ENCODE measurements around the gene PDE6D. TPM values are rescaled to one million over a fixed set of nuclear protein-coding genes. Genes with fewer than 3 reads are reported as not detected.

PDE6D gene
- total and polyA plus RNA-seq, 2 of the 13 experiments (the other 11 are each of a cell fraction or from before 2014, with no cell fraction given), result 14.1 to 23.2 TPM

DNA sequence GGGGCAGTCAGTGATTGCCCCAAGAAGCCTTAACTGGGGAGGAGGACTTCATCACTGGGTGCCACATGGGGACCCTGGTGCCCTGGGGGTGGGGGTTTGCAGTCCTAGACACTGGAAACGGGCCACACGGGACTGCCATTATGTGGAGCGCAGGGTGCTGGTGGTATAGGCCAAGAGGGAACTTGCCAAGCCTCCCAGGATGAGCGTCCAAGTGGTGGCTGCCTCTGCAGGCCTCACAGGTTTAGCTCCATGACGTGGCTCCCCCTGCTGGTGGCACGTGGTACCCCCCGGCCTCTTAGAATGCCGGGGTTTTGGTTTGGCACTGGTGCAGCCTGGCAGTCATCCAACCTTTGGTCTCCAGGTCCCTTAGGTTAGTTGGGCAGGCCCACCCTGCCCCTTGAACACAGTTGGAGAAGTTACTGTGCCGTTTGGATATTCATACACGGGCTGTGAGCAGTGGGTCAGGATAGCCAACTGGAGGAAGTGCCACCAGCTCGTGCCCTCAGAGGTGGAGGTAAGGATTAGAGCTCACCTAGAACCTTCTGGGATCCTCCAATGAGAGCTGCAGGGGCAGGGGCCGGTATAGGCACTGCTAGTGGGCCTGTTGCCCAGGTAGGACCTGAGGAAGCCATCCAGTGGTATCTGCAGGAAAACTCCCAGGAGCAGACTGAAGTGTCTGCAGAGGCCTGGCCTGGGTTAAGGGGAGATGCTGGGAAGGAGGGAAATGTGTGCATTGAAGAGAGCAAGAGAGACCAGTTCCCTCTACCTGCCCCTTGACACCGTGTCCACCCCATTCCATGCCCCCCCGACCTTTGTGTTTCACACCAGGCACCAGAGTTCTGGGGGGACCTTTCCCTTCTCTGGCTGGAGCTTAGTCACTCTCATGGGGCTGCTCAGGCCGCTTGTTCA is 67.1 kb downstream of the PDE6D start (continued):
- TF ChIP-seq, protein P1, sequence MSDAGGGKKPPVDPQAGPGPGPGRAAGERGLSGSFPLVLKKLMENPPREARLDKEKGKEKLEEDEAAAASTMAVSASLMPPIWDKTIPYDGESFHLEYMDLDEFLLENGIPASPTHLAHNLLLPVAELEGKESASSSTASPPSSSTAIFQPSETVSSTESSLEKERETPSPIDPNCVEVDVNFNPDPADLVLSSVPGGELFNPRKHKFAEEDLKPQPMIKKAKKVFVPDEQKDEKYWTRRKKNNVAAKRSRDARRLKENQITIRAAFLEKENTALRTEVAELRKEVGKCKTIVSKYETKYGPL (CRISPR knock-in tag; IDR thresholded peaks at IDR 0.05), result no peak
- TF ChIP-seq ZNF235 (CRISPR knock-in tag; IDR thresholded peaks at IDR 0.05; ENCODE audit: borderline replicate concordance) (0 out of 2 replicates have a peak, but pooled peaks have one; percentile 7), ZNF354B (CRISPR knock-in tag; IDR thresholded peaks at IDR 0.05) (0 out of 2 replicates have a peak, but pooled peaks have one; percentile 55), ZC3H4 (CRISPR knock-in tag; IDR thresholded peaks at IDR 0.05; ENCODE audit: borderline replicate concordance) (peak; percentile 70; the same call in 1 of the 2 replicates), TAF15 (IDR thresholded peaks at IDR 0.05; ENCODE audit: low read depth, low read length, poor library complexity, severe bottlenecking) (peak; percentile 94), HNRNPH1 (optimal IDR thresholded peaks at IDR 0.05; ENCODE audit: low read depth, low read length) (peak; percentile 91), HMG20A (CRISPR knock-in tag; IDR thresholded peaks at IDR 0.05; ENCODE audit: borderline replicate concordance) (peak; percentile 27; the same call in 1 of the 2 replicates), TCF7 (IDR thresholded peaks at IDR 0.05; ENCODE audit: low read depth) (no peak), TGIF2 (CRISPR knock-in tag; IDR thresholded peaks at IDR 0.05) (peak; percentile 52; the same call in 1 of the 2 replicates), SMAD3 (CRISPR knock-in tag; IDR thresholded peaks at IDR 0.05) (peak; percentile 89)
- TF ChIP-seq, protein P2, sequence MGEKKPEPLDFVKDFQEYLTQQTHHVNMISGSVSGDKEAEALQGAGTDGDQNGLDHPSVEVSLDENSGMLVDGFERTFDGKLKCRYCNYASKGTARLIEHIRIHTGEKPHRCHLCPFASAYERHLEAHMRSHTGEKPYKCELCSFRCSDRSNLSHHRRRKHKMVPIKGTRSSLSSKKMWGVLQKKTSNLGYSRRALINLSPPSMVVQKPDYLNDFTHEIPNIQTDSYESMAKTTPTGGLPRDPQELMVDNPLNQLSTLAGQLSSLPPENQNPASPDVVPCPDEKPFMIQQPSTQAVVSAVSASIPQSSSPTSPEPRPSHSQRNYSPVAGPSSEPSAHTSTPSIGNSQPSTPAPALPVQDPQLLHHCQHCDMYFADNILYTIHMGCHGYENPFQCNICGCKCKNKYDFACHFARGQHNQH (CRISPR knock-in tag; IDR thresholded peaks at IDR 0.05), result peak; percentile 90; the same call in 1 of the 2 replicates
- TF ChIP-seq, protein P3, sequence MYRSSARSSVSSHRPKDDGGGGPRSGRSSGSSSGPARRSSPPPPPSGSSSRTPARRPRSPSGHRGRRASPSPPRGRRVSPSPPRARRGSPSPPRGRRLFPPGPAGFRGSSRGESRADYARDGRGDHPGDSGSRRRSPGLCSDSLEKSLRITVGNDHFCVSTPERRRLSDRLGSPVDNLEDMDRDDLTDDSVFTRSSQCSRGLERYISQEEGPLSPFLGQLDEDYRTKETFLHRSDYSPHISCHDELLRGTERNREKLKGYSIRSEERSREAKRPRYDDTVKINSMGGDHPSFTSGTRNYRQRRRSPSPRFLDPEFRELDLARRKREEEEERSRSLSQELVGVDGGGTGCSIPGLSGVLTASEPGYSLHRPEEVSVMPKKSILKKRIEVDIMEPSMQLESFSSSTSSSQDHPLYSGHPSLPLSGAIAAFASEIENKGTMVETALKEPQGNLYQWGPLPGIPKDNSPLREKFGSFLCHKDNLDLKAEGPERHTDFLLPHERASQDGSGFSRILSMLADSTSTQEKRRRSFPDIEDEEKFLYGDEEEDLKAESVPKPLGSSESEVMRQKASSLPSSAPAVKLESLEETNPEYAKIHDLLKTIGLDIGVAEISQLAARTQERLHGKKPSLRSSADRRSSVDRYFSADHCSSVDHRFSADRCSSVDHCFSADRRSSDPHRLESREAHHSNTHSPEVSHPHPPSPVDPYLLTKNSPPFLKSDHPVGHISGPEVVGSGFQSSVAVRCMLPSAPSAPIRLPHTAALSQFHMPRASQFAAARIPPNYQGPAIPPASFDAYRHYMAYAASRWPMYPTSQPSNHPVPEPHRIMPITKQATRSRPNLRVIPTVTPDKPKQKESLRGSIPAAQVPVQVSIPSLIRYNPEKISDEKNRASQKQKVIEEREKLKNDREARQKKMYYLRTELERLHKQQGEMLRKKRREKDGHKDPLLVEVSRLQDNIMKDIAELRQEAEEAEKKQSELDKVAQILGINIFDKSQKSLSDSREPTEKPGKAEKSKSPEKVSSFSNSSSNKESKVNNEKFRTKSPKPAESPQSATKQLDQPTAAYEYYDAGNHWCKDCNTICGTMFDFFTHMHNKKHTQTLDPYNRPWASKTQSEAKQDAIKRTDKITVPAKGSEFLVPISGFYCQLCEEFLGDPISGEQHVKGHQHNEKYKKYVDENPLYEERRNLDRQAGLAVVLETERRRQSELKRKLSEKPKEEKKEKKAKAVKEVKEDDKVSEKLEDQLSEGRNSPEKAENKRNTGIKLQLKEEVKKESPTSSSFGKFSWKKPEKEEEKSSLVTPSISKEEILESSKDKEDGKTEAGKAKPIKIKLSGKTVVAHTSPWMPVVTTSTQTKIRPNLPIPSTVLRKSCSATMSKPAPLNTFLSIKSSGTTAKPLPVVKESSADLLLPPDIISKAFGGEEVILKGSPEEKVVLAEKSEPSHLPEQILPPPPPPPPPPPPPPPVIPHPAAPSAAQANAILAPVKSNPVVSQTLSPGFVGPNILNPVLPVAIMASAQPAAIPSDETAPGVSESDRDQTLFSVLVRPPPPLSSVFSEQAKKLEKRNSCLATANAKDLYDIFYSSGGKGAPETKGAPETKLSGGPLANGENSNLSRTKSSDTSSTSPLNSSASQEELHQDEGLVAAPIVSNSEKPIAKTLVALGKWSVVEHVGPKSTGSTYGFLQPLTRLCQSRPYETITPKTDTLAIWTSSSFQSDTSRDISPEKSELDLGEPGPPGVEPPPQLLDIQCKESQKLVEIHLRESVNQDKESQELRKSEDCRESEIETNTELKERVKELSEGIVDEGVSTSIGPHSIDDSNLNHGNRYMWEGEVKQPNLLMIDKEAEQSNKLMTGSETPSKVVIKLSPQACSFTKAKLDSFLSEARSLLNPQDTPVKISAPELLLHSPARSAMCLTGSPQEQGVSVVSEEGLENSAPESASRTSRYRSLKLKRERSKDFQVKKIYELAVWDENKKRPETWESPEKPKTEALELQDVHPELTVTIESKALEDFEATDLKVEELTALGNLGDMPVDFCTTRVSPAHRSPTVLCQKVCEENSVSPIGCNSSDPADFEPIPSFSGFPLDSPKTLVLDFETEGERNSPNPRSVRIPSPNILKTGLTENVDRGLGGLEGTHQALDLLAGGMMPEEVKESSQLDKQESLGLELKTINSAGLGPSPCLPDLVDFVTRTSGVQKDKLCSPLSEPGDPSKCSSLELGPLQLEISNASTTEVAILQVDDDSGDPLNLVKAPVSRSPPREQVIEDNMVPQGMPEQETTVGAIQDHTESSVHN (CRISPR knock-in tag; IDR thresholded peaks at IDR 0.05), result no peak; the same call in 1 of the 2 replicates
- TF ChIP-seq, protein P4, sequence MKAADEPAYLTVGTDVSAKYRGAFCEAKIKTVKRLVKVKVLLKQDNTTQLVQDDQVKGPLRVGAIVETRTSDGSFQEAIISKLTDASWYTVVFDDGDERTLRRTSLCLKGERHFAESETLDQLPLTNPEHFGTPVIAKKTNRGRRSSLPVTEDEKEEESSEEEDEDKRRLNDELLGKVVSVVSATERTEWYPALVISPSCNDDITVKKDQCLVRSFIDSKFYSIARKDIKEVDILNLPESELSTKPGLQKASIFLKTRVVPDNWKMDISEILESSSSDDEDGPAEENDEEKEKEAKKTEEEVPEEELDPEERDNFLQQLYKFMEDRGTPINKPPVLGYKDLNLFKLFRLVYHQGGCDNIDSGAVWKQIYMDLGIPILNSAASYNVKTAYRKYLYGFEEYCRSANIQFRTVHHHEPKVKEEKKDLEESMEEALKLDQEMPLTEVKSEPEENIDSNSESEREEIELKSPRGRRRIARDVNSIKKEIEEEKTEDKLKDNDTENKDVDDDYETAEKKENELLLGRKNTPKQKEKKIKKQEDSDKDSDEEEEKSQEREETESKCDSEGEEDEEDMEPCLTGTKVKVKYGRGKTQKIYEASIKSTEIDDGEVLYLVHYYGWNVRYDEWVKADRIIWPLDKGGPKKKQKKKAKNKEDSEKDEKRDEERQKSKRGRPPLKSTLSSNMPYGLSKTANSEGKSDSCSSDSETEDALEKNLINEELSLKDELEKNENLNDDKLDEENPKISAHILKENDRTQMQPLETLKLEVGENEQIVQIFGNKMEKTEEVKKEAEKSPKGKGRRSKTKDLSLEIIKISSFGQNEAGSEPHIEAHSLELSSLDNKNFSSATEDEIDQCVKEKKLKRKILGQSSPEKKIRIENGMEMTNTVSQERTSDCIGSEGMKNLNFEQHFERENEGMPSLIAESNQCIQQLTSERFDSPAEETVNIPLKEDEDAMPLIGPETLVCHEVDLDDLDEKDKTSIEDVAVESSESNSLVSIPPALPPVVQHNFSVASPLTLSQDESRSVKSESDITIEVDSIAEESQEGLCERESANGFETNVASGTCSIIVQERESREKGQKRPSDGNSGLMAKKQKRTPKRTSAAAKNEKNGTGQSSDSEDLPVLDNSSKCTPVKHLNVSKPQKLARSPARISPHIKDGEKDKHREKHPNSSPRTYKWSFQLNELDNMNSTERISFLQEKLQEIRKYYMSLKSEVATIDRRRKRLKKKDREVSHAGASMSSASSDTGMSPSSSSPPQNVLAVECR (CRISPR knock-in tag; IDR thresholded peaks at IDR 0.05; ENCODE audit: borderline replicate concordance), result peak; percentile 69; the same call in 1 of the 2 replicates
